ENCODE data around the gene RAB11FIP4.

Gene RAB11FIP4

DNA sequence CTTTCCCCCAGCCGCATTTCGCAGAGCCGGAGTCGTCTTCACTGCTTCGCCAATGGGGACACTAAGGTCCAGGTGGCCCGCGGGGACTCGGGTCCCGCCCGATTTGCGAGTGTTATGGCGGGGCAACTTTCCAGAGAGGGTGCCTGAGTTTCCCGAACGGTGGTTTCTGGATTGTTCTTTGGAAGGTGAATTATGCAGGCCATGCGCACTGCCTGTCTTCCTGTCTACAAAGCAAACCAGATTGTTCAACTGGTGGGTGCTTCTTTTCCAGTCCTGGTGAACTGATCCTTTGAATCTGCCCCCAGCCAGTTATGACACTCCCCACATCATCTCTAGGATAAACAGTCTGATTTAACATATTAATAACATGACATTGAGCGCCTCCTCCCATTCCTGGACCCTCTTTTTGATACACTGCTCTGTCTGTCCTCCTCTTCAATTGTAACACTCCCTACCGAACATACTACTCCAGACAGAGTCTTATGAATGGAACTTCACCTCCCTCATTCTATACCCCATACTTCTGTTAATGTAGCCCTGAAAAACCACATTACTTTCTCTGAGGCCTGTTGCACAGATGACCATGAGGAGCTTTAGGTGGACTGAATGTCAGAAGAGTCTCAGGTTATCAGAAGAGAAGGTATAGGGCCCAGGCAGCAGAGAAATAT lies 159.0 kb downstream of the RAB11FIP4 start:
- DNase-seq = no peak

- no peak for DNase-seq
Observed at GRCh38 chr17:31552568-31552967, 161.1 kb downstream of the RAB11FIP4 start.

GRCh38 chr17:31553506-31553905 lies 162.0 kb downstream of the RAB11FIP4 start:
- DNase-seq = no peak

GRCh38 chr17:31554930-31555329 lies 163.5 kb downstream of the RAB11FIP4 start:
- DNase-seq = no peak

- no peak for DNase-seq
Observed at GRCh38 chr17:31556969-31557645, 165.6 kb downstream of the RAB11FIP4 start.

GRCh38 chr17:31558748-31559583 lies 167.5 kb downstream of the RAB11FIP4 start:
- peak; percentile 62 to 68 for DNase-seq

DNA sequence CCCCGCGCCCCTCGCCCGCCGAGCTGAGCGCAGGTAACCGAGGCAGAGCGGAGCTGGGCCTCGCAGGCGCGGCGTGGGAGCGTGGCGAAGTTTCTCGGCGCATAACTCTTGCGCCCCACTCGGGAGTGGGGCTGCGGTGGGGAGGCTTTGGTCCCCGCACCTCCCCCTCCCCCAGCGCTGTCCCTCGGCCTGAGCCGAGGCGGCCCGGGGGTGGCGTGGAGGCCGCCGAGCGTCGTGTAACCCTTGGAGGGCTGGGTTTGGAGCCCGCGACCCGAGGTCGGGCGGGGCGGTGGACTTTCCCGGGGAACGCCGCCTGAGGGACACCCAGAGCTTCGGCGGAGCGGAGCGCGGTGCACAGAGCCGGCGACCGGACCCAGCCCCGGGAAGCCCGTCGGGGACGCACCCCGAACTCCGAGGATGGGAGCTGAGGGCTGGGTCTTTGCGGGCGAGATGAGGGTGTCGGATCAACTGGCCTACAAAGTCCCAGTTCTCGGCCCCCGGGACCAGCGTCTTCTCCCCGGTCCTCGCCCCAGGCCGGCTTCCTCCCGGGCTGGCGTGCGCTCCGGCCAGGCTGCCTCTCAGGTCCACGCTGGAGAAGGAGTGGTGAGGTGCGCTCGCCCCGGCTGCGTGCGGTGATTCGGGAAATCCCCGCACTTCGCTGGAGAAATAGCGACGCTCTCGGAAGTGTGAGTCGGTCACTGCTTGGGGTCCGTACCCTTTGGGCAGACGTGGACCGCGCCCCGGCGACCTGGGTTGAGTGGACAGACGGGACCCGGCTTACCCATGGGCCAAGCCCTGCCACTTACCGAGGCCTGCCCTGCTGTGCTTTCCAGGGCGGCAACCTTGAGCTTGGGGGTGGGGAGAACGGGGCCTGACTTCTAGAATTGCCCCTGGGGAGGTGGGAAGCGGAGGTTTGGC lies 168.4 kb downstream of the RAB11FIP4 start:
- no peak for DNase-seq

DNA sequence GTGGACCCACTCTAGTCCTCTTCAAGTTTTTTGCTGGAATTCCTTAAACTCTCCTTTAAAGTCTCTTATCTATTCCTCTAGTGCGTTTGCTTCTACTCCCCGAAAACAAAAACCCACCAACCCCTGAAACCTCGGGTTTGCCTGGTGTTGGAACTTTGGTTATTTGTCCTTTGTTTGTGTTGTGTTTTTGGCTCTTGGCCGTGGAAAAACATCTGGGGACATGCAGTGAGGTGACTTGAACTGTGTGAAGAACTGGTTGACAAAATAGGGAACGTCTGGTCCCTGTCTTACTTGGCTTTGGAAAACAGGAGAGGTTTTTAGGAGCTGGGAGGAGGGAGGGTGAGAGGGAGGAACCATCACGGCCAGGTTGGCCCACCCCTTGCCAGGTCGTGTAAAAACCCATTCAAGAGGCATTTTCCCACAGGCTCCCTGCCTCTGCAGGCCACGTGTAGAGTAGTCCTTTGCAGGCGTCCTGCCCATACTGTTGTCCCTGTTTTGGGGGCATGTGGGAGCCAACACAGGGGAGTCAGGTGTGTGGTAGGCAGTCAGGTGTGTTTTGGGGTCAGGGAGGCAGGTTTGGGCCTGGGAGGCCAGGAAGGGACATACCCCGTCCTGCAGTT lies 169.3 kb downstream of the RAB11FIP4 start:
- DNase-seq = no peak

DNA sequence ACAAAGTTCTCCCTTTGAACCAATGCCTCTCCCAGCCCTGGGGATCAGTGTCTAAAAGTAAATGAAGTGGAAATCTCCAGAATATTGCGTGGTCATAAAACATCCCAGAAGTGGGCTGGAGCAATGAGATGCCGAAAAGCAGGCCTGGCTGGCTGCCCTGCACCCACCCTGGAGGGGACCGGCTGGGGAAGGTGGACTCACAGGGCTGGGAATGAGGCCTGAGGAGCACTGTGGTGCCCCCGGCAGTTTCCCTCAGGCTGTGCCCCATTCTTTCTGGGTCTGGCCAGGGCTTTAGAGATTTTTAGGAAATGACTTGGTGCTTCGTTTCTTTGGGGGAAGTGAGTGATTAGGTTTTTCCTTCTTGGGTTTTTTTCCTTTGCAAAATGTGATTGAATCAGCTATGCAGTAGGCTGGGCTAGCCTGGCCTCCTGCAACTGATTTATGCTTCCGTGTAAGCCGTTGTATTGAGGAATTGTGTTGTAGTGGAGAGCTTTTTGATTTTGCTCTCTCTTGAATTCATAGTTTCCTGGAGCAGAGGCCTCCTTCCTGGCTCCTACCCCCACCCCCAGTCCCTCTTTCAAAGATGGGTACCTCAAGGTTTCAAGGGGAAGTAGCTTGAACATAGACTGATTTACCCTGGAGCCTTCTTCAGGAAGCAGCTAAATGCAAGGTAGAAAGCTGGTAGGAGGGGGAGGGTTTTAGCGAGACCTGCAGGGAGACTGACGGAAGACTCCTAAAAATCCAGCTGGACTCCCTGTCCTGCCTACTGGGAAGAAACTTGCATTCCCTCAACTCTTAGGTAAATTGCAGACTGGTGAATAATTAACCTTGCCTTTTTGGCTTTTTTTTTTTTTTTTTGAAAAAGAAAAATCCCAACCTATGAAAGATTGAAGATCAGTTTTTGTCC lies 170.2 kb downstream of the RAB11FIP4 start:
- DNase-seq = no peak

DNA sequence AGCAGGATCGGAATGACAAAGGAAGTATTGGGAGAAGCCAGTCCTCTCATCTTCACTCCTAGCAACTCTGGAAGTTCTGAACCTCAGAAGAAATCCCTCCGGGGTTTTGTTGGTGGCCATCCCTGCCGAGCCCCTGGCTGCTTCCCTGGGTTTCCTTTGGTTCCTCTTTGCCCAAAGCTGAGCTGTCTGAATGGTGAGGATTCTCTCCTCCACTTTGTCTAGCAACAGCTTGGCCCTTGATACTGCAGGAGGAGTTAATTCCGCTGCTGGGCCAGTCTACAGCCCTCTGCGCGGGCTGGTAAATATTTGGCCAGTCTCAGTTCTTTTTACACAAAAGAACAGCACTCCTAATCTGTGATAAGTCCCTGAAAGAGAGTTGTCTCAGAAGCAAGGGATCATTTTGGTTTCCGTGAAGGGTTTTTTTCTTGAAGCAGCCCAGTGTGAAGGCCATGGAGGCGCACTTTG lies 170.9 kb downstream of the RAB11FIP4 start:
- no peak for DNase-seq

- no peak for DNase-seq
Observed at GRCh38 chr17:31564291-31564690, 172.8 kb downstream of the RAB11FIP4 start.

GRCh38 chr17:31564883-31565301 lies 173.4 kb downstream of the RAB11FIP4 start:
- DNase-seq = no peak

GRCh38 chr17:31565652-31566051 lies 174.2 kb downstream of the RAB11FIP4 start:
- no peak for DNase-seq

- no peak for DNase-seq
Observed at GRCh38 chr17:31566247-31566991, 174.9 kb downstream of the RAB11FIP4 start.

DNA sequence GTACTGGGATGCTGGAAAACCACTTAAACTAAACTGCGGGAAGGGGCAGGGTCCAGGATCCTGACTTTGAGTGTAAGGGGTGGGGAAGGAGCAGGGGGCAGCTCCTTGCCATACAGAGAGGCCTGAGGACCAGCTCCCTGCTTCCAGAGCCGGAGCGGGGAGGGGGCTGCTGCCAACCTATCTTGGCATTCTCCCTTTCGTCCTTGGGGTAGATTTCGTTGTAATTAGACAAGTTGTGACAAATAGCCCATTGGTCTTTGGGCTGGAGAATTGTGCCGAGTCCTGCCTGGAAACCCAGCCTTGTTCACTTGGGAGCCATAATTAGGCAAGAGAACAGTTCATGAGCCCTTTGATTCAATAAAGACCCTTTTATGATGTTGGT lies 175.5 kb downstream of the RAB11FIP4 start:
- DNase-seq = no peak

- no peak for DNase-seq
Observed at GRCh38 chr17:31568121-31568520, 176.6 kb downstream of the RAB11FIP4 start.

GRCh38 chr17:31568539-31568938 lies 177.1 kb downstream of the RAB11FIP4 start:
- DNase-seq = no peak

- no peak for DNase-seq
Observed at GRCh38 chr17:31570231-31570630, 178.8 kb downstream of the RAB11FIP4 start.

- DNase-seq = no peak
Observed at GRCh38 chr17:31570951-31571892, 179.7 kb downstream of the RAB11FIP4 start.

All from stimulated activated CD4-positive, alpha-beta T cell treated with anti-CD3 and anti-CD28 coated beads, Interleukin-4, amount 100 ng/mL, for 4 hours (primary cell).